Activated T-helper 1 cell treated with anti-CD3 and anti-CD28 coated beads, Interleukin-12 subunit alpha, Interleukin-12 subunit beta, Interleukin-2, Interleukin-4 antibody, amounts not matched to agents 30 ng/mL and 10 ng/mL and 1 ng/mL, durations not matched to agents 14 hours and 24 hours and 36 hours (primary cell): Measurements from ENCODE around the gene BIN1. TPM values are rescaled to one million over a fixed set of nuclear protein-coding genes. Genes with fewer than 3 reads are reported as not detected.

Source experiments
- DNase-seq: peaks from one replicate; pipeline ENCODE4 v3.0.0; 2021; ENCODE audit warnings: low spot score
- H3K27ac Mint-ChIP-seq: one replicate; pipeline ENCODE4 v1.8.0; 2021; ENCODE audit warnings: mild to moderate bottlenecking, mixed read lengths
- H3K27me3 Mint-ChIP-seq: one replicate; pipeline ENCODE4 v1.8.0; 2022; ENCODE audit warnings: mild to moderate bottlenecking, moderate library complexity, mixed read lengths; ENCODE audit not compliant: insufficient read depth
- H3K36me3 Mint-ChIP-seq: one replicate; pipeline ENCODE4 v1.8.0; 2021; ENCODE audit warnings: low read depth, mixed read lengths
- H3K4me1 Mint-ChIP-seq: one replicate; pipeline ENCODE4 v1.8.0; 2021; ENCODE audit warnings: low read depth, mixed read lengths
- H3K4me3 Mint-ChIP-seq: one replicate; pipeline ENCODE4 v1.8.0; 2021; ENCODE audit warnings: mild to moderate bottlenecking, moderate library complexity, mixed read lengths
- H3K9me3 Mint-ChIP-seq: one replicate; pipeline ENCODE4 v1.8.0; 2021; ENCODE audit warnings: mixed read lengths
- intact Hi-C: fragments of 100-400 bp; cut with micrococcal nuclease; formaldehyde crosslinking; loops from one replicate; pipeline ENCODE4 v1.15.1; 2024
- total RNA-seq: library from RNA; stranded (reverse); gene quantifications from 2 replicates; pipeline ENCODE4 v1.2.3, GENCODE V29; 2022

The BIN1 gene, protein sequence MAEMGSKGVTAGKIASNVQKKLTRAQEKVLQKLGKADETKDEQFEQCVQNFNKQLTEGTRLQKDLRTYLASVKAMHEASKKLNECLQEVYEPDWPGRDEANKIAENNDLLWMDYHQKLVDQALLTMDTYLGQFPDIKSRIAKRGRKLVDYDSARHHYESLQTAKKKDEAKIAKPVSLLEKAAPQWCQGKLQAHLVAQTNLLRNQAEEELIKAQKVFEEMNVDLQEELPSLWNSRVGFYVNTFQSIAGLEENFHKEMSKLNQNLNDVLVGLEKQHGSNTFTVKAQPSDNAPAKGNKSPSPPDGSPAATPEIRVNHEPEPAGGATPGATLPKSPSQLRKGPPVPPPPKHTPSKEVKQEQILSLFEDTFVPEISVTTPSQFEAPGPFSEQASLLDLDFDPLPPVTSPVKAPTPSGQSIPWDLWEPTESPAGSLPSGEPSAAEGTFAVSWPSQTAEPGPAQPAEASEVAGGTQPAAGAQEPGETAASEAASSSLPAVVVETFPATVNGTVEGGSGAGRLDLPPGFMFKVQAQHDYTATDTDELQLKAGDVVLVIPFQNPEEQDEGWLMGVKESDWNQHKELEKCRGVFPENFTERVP
- total RNA-seq = 38.4 and 41.9 TPM in 2 replicates

DNA sequence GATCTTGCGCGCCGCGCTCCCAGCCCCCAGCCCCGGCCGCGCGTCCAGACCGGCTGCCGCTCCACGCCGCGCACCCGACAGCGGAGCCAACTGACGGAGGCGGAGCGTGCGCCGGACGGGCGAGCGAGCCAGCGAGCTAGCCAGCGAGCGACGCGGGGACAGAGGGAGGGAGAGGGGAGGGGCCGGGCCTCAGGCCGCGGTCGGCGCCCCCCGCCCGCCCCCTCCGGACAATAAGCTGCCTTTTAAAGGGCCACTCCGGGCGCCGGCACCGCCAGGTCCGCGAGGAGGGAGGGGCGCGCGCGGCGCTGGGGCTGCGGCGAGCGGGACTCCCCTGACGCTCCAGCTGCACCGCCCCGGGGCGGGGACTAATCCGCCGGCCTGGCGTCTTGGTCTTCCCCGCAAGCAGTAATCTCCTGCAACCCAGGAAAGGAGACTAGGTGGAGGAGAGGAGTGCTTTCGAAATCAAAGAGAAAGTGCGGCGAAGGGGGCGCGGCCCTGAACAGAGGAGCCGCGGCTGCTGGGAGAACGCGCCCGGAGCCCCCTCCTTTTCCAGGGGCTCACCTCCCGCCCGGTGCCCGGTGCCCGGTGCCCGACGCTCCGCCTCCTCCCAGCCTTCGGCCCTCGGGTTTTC lies at the start of gene BIN1:
TSS of gene BIN1 (minus strand) at position 164 of the 631 bp plus-strand sequence. CDS start 211 bp downstream, outside the sequence.
- H3K36me3 Mint-ChIP-seq = no peaks in the 10 kb centered on the region
- DNase-seq = peak; percentile 77
- H3K27ac Mint-ChIP-seq = no peak within 1 kb of the TSS
- peaks cover 6% of the 10 kb centered on the region for H3K4me1 Mint-ChIP-seq
- H3K9me3 Mint-ChIP-seq = no peaks in the 10 kb centered on the region
- intact Hi-C loops = loop anchor here (1.0 kb wide), 3 partner anchors 26 to 43 kb away; no protein-coding TSS in a partner anchor
- H3K4me3 Mint-ChIP-seq = peak within 1 kb of the TSS; percentile 83
- H3K27me3 Mint-ChIP-seq = peaks cover 40% of the 10 kb centered on the region

DNA sequence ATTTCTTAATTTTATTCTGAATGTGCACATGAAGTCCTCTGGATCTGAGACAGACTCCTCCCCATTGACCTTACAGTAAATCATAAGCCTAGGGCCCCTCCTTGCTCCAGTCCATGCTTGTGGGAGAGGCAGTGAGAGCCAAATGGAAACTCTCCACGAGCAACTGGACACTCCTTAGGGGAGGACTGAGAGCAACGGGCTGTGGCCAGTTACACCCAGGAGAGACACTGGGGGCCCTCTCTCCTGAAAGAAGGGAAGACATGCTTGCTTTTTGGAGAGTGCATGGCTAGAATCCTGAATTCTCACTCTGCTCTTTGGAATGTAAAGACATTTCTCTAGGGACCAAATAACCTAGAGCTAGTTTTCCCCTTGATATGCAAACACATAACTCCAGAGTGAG lies 49.0 kb upstream of the BIN1 start:
- no peak overlapping the region for H3K4me3 Mint-ChIP-seq
- no peaks in the 10 kb centered on the region for H3K4me1 Mint-ChIP-seq
- H3K27me3 Mint-ChIP-seq = peaks cover 10% of the 10 kb centered on the region
- intact Hi-C loops = no loop called here
- H3K9me3 Mint-ChIP-seq = no peaks in the 10 kb centered on the region
- no peak overlapping the region for H3K27ac Mint-ChIP-seq
- no peaks in the 10 kb centered on the region for H3K36me3 Mint-ChIP-seq
- no peak for DNase-seq

DNA sequence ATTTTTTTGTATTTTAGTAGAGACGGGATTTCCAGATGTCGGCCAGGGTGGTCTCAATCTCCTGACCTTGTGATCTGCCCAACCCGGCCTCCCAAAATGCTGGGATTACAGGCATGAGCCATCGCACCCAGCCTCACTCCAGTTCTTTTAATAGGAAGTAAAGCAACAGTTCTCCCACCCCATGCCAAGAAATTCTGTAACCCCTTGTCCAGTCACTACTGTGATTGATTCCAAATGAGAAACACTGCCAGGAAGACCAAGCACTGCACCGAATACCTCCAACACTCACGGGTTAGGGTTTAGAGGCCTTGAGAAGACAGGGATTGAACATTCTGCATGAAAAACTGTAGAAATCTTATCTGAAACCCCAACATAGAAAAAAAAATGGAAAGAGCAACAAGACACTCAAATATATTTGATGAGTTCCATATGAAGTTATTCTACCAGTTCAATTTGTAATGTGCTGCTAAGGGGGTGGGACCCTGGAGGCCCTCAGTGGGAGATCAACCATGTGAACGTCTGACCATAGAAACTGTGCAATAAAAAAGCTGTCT lies 48.2 kb upstream of the BIN1 start:
- Mint-ChIP-seq H3K27me3 (peaks cover 10% of the 10 kb centered on the region), H3K27ac (no peak overlapping the region), H3K4me3 (no peak overlapping the region), H3K9me3 (no peaks in the 10 kb centered on the region), H3K36me3 (no peaks in the 10 kb centered on the region), H3K4me1 (no peaks in the 10 kb centered on the region)
- no peak for DNase-seq
- intact Hi-C loops = no loop called here

DNA sequence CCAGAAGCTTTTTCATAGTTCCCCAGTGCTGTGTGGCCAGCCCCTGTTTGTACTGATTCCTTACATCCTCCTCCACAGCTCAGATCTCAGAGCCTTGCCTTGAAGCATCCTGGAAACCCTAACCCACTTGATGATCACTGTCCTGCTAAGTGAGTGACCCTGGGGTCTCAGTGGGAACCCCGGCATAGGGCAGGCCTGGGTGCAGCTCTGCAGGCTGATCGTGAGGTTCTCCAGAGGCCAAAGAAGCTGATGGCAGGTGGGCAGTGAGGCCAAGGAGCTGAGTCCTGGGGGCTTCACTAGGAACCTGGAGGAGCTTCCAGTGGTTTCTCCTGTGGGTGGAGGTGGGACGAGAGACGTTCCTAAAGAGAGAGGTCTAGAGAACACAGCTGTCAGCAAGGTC lies 47.4 kb upstream of the BIN1 start:
- Mint-ChIP-seq H3K36me3 (no peaks in the 10 kb centered on the region), H3K4me1 (no peaks in the 10 kb centered on the region), H3K9me3 (no peaks in the 10 kb centered on the region), H3K27ac (no peak overlapping the region), H3K4me3 (no peak overlapping the region), H3K27me3 (peaks cover 7% of the 10 kb centered on the region)
- no peak for DNase-seq
- intact Hi-C loops = no loop called here

DNA sequence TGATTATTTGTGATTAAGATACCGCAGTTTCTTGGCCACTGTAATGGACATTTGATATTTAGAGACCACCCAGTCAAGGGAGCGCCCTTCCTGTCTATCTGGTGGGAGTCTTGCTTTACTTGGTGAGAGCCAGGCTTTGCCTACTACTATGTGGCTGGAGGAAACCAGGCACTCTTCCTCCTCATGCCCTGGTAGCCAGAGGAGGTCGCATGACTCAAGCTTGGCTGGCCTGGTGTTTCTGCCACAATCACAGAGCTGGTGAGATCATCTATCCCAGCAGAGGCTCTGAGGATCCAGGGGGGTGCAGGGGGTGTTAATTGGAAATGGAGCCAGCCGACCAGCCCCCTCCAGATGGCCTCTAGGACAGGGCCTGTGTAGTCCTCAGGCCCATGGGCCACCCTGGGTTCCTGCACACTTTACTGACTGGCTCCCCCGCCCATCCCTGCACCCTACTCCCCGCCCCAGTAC lies 46.8 kb upstream of the BIN1 start:
- no peak overlapping the region for H3K27ac Mint-ChIP-seq
- no peaks in the 10 kb centered on the region for H3K9me3 Mint-ChIP-seq
- H3K36me3 Mint-ChIP-seq = no peaks in the 10 kb centered on the region
- H3K4me1 Mint-ChIP-seq = no peaks in the 10 kb centered on the region
- no peak for DNase-seq
- intact Hi-C loops = no loop called here
- H3K27me3 Mint-ChIP-seq = peaks cover 3% of the 10 kb centered on the region
- no peak overlapping the region for H3K4me3 Mint-ChIP-seq

DNA sequence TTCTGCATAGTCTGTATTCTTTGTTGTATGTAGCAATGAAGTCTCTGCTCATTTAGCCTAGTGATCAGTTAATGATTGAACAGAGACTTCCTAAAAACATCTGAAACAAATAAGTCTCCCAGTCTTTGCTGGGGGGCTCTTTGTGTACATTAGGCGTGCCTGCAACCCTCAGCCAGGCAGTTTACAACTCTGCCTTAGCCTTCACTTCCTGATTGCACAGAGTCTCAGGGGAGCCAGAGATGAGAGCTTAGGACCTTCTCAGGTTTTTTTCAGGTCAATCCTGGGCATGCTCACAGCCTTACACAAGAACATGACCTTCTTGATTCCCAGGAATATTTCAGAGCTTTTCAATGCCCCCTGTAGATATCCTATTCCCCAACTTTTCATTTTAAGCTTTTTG lies 44.0 kb upstream of the BIN1 start:
- DNase-seq = no peak
- Mint-ChIP-seq H3K27me3 (peaks cover 3% of the 10 kb centered on the region), H3K4me3 (no peak overlapping the region), H3K9me3 (no peaks in the 10 kb centered on the region), H3K4me1 (no peaks in the 10 kb centered on the region), H3K36me3 (no peaks in the 10 kb centered on the region), H3K27ac (no peak overlapping the region)
- intact Hi-C loops = no loop called here

DNA sequence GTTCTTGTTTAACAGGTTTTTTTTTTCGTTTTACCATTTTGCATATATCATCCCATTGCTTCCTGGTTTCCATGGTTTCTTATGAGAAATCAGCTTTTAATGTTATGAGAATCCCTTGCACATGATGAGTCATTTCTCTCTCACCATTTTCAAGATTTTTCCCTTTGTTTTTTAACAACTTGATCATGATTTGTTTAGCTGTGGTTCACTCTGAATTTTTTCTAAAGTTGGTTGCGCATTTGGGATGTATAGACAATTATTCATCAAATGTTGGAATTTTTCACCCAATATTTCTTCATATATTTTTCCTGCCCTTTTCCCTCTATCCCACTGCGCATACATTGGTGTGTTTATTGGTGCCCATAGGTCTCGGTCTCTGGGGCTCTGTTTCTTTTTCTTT lies 42.4 kb upstream of the BIN1 start:
- DNase-seq = no peak
- Mint-ChIP-seq H3K4me3 (no peak overlapping the region), H3K27ac (no peak overlapping the region), H3K4me1 (no peaks in the 10 kb centered on the region), H3K9me3 (no peaks in the 10 kb centered on the region), H3K36me3 (no peaks in the 10 kb centered on the region), H3K27me3 (no peaks in the 10 kb centered on the region)
- intact Hi-C loops = no loop called here

DNA sequence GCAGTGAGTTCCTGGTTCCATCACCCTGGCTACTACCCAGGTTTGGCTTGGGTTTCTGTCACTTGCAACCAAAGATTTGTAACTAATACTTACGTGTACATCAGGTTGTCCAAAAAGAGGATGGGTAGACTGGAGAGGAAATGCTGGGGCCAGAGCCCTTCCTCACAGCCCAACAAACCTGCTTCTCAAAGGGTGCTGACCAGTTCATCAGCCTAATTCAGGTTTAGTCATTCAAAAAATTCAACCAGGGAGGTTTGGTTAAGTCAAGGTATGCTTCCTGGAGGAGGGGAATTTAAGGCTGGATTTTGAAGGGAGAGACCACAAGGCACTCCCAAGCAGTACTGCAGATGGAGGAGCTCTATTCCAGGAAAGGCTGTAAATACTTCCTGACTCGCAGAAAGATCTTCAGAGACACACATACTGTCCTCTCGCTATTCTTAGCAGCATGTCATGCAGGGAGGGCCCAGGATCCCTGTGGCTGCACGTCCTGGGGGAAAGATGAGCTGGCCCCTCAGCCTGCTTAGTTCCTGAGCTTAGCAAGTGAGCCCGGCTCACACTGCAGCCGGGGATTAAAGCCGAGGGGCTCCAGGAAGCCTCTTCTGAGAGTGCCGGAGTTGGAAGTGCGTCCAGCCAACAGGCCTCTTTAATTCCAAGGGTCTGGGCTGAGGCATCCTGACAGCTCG lies 40.0 kb upstream of the BIN1 start:
- Mint-ChIP-seq H3K27me3 (no peaks in the 10 kb centered on the region), H3K27ac (no peak overlapping the region), H3K4me1 (no peaks in the 10 kb centered on the region), H3K36me3 (no peaks in the 10 kb centered on the region), H3K4me3 (no peak overlapping the region), H3K9me3 (no peaks in the 10 kb centered on the region)
- no peak for DNase-seq
- intact Hi-C loops = no loop called here

DNA sequence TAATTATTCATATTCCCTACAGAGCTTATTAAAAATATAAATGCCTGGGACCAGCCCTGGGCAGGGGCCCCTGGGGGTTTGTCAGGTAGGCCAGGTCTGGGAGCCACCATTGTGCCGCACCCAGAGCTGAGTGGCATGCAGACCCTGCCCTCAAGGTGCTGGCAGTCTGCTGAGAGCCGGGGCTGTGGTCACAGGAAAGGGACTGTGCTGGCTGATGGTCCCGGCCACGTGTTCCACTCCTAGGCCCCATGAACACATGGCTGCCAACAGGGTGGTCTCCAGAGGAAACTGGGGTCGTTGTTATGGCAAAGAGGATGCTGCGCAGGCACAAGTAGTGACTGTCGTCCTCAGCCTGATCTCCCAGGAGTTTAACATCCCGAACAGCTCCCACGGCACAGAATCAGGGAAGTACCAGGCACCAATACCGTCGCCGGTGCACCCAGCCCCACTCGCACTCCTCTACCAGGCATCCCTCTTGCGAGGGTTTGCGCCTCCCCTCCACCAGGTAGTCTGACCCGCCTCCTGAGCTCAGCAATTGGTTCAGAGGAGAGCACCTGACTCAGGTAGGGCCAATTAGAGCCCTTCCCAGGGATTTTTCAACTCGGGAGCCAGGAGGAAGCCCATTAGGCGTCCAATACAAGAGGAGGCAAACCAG lies 39.2 kb upstream of the BIN1 start:
- no peaks in the 10 kb centered on the region for H3K27me3 Mint-ChIP-seq
- H3K36me3 Mint-ChIP-seq = no peaks in the 10 kb centered on the region
- no peak overlapping the region for H3K27ac Mint-ChIP-seq
- no peaks in the 10 kb centered on the region for H3K9me3 Mint-ChIP-seq
- no peaks in the 10 kb centered on the region for H3K4me1 Mint-ChIP-seq
- no peak overlapping the region for H3K4me3 Mint-ChIP-seq
- intact Hi-C loops = no loop called here
- DNase-seq = no peak

DNA sequence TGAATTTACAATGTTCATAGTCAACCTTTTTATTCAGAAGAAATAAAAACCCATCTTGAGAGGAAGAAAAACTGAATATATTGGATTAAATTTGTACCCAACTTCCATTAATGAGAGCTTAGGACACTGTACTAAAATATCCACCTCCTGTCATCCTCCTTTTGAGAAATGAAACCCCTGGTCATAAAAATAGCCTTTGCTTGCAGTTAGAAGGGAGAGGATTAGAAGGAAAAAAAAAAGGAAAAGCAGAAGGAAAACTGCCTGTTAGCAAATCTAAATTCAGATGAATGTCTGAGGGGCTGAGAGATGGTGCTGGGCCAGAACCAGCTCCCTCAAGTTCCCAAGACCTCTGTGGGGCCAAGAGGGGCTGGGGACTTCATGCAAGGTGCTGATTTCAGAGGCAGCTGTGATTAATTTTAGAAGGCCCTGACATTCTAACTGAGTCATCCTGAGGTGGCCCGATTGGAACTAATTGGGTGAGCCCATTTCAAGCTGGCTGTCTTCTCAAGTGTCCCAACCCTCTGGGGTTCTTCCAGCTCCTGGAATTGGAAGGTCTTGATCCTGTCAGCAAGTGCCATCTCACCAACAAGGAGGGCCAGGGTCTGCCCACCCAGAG lies 38.4 kb upstream of the BIN1 start:
- H3K4me1 Mint-ChIP-seq = no peaks in the 10 kb centered on the region
- intact Hi-C loops = no loop called here
- no peak overlapping the region for H3K4me3 Mint-ChIP-seq
- no peak for DNase-seq
- H3K27ac Mint-ChIP-seq = no peak overlapping the region
- H3K9me3 Mint-ChIP-seq = no peaks in the 10 kb centered on the region
- no peaks in the 10 kb centered on the region for H3K36me3 Mint-ChIP-seq
- H3K27me3 Mint-ChIP-seq = peaks cover 4% of the 10 kb centered on the region

DNA sequence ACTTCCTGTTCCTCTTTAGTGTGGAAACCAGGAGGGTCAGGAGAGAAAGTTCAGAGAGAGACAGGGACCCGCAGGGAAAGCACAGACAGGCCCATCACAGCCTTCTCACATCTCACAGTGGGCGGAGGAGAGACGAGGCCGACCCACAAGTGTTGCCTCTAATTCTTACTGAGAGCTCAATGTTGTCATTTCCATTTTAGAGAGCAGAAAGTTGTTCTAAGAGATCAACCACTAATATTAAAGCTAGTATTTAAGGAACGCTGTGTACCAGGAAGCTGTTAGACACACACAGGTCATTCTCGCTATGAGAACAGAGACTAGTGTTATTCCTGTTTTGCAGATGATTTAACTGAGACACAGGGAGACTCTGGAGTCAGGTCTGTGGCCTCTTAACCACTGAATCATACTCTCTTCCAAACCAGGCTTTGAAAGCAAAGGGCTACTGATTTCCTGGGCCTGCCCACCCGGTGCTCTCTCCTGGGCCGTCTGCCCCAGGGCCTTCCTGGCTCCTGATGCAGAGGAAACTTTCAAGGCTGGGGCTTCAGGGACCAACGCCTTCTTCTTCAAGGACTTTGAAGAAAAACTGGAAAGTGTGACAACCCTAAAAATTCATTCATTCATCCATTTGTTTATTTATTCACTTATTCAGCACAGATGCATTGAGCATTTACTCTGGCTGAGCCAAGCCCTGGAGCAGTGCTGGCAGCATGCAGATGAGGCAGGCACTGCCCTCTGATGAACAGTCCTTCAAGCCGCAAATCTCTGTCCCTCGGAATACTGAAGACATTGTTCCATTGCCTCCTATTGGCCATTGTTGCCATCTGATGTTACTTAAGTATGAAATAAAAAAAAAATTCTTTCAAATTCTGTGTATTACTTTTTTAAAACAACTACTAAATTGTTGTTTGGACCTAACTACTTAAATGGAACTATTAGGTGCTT lies 37.2 kb upstream of the BIN1 start:
- Mint-ChIP-seq H3K27me3 (peaks cover 4% of the 10 kb centered on the region), H3K27ac (no peak overlapping the region), H3K9me3 (no peaks in the 10 kb centered on the region), H3K4me3 (no peak overlapping the region), H3K4me1 (no peaks in the 10 kb centered on the region), H3K36me3 (no peaks in the 10 kb centered on the region)
- no peak for DNase-seq
- intact Hi-C loops = no loop called here
